Endothelial cell of umbilical vein (primary cell): ENCODE results near the gene ADH1B. TPM values are rescaled to one million over a fixed set of nuclear protein-coding genes. Genes with fewer than 3 reads are reported as not detected.
"Not testable (repeated sequence)": the region's sequence is repeated elsewhere in the genome, so short reads cannot be mapped to it uniquely, and the experiment has no call there.

ENCODE experiments used
- Bru-seq: library from RNA; stranded (reverse); fragments of 400-500 nt; gene quantifications from one replicate; lab custom pipeline; 2021; lab: Mats Ljungman, UMichigan
- BruChase-seq, 2 experiments: library from RNA; stranded (reverse); fragments of 400-500 nt; gene quantifications; one replicate each; lab custom pipeline; 2021; lab: Mats Ljungman, UMichigan
- BruUV-seq: library from RNA; stranded (reverse); fragments of 400-500 nt; replicated peaks from 2 replicates; lab custom pipeline; 2021; lab: Mats Ljungman, UMichigan
- CTCF ChIA-PET: fragments of 300-600, 350-600 bp; sonication (Branson Sonifier 250); formaldehyde crosslinking; loops from one replicate; lab custom pipeline; 2021; ENCODE audit warnings: antibody characterized with exemption, inconsistent platforms; lab: Charles Lee
- POLR2A ChIA-PET: fragments of 300-600, 350-600 bp; sonication (Branson Sonifier 250); formaldehyde crosslinking; loops from one replicate; lab custom pipeline; 2021; ENCODE audit warnings: antibody characterized with exemption, inconsistent platforms; lab: Charles Lee
- DNase-seq: peaks from one replicate; pipeline ENCODE4 v3.0.0-alpha.2; 2011; ENCODE audit warnings: low read depth, low spot score
- FAIRE-seq: peaks from 2 replicates; lab custom pipeline; 2011; peaks lifted over from hg19 to GRCh38; lab: Jason Lieb, UNC
- H2AFZ ChIP-seq: 2 replicates; pipeline ENCODE4 v1.6.0; 2012; ENCODE audit warnings: low read depth, low read length, control low read depth, inconsistent platforms
- H3K27ac ChIP-seq: 2 replicates; pipeline ENCODE4 v1.5.1; 2011; ENCODE audit warnings: low read depth, mild to moderate bottlenecking, control low read depth, low read length, moderate library complexity; ENCODE audit not compliant: insufficient read depth
- H3K27me3 ChIP-seq, 2 experiments: 2 replicates each; pipeline versions ENCODE4 v1.6.0 to v1.6.1; 2011; ENCODE audit warnings: low read length in 2 of 2, mixed read lengths in 1 of 2; ENCODE audit not compliant: control insufficient read depth in 2 of 2, insufficient read depth in 2 of 2
- H3K36me3 ChIP-seq, 2 experiments: 2 replicates in 1 of 2; 3 replicates in 1 of 2; pipeline ENCODE4 v1.5.1; 2011; ENCODE audit warnings: low read length in 2 of 2, mild to moderate bottlenecking in 1 of 2, moderate library complexity in 1 of 2; ENCODE audit not compliant: control insufficient read depth in 2 of 2, insufficient read depth in 2 of 2; ENCODE audit errors: extremely low read depth in 1 of 2
- H3K4me1 ChIP-seq: 3 replicates; pipeline ENCODE4 v1.5.1; 2011; ENCODE audit warnings: mild to moderate bottlenecking, low read length; ENCODE audit not compliant: control insufficient read depth, insufficient read depth; ENCODE audit errors: extremely low read depth
- H3K4me2 ChIP-seq: 2 replicates; pipeline ENCODE4 v1.6.1; 2011; ENCODE audit warnings: low read length, control low read depth, mixed read lengths; ENCODE audit not compliant: insufficient read depth
- H3K4me3 ChIP-seq, 3 experiments: fragments of 200-600 bp in 1 of 3; sonication (generic), shearing (Covaris generic) in 1 of 3; replicated peaks in 1 of 3; 2 replicates each; pipeline ENCODE4 v1.5.1; 2011 to 2016; ENCODE audit warnings: control low read depth in 3 of 3, low read length in 3 of 3, mild to moderate bottlenecking in 2 of 3, inconsistent platforms in 1 of 3, low read depth in 1 of 3, moderate library complexity in 1 of 3; ENCODE audit not compliant: insufficient read depth in 1 of 3
- H3K79me2 ChIP-seq: 2 replicates; pipeline ENCODE4 v1.6.0; 2012; ENCODE audit warnings: low read length, inconsistent platforms; ENCODE audit not compliant: control insufficient read depth, insufficient read depth
- H3K9ac ChIP-seq: replicated peaks from 2 replicates; pipeline ENCODE3; 2011; ENCODE audit warnings: low read length, control low read depth; ENCODE audit not compliant: insufficient read depth; ENCODE audit errors: extremely low read depth
- H3K9me1 ChIP-seq: replicated peaks from 3 replicates; pipeline ENCODE4 v1.6.0; 2011; ENCODE audit warnings: mild to moderate bottlenecking, low read length; ENCODE audit not compliant: control insufficient read depth, insufficient read depth; ENCODE audit errors: extremely low read depth
- H3K9me3 ChIP-seq: replicated peaks from 2 replicates; pipeline ENCODE4 v1.5.1; 2012; ENCODE audit warnings: low read length, inconsistent platforms; ENCODE audit not compliant: control insufficient read depth, insufficient read depth
- H4K20me1 ChIP-seq: replicated peaks from 2 replicates; pipeline ENCODE3; 2011; ENCODE audit warnings: mild to moderate bottlenecking, low read length; ENCODE audit not compliant: control insufficient read depth, insufficient read depth; ENCODE audit errors: extremely low read depth
- POLR2A ChIP-seq: IDR thresholded peaks from 2 replicates; pipeline ENCODE4 v1.6.1; 2012; ENCODE audit warnings: low read depth, mild to moderate bottlenecking, control low read depth, low read length
- dilution Hi-C: fragments of 300-500 bp; cut with MboI; formaldehyde crosslinking; loops from one replicate; pipeline ENCODE4 v1.15.0; 2019; ENCODE audit warnings: low sequenced_read_pairs; ENCODE audit not compliant: extremely low pct_ligation_motif_present
- intact Hi-C: fragments of 100-400 bp; cut with micrococcal nuclease; formaldehyde crosslinking; loops from one replicate; pipeline ENCODE4 v1.10.0; 2022
- long read RNA-seq: library from polyadenylated mRNA; stranded (forward); transcript quantifications from one replicate; pipeline ENCODE4 v2.0.0, GENCODE V29; 2021
- polyA minus RNA-seq, 3 experiments: library from RNA; depleted of rRNA, polyadenylated mRNA; stranded (reverse); fragments of >200 nt; gene quantifications; 1 replicate in 1 of 3; 2 replicates in 2 of 3; pipeline ENCODE4 v1.2.3, GENCODE V29; 2011
- polyA plus RNA-seq, 4 experiments: library from polyadenylated mRNA; depleted of rRNA in 3 of 4; stranded (reverse) in 3 of 4; unstranded in 1 of 4; fragments of >200 nt; gene quantifications; 2 replicates each; pipeline versions ENCODE4 v1.2.1 to v1.2.3, GENCODE V29; 2011 to 2012; ENCODE audit warnings: missing spikeins in 1 of 4
- total RNA-seq: library from RNA; stranded (reverse); gene quantifications from 2 replicates; pipeline ENCODE4 v1.2.3, GENCODE V29; 2021

ADH1B gene
- not detected in 2 replicates for total RNA-seq
- polyA plus RNA-seq = not detected in 2 replicates
- not detected in 2 replicates for polyA plus RNA-seq (2011; cell fraction: cytosol; rRNA removed)
- not detected in 2 replicates for polyA plus RNA-seq (2011; cell fraction: nucleus; rRNA removed)
- polyA plus RNA-seq (2012) = not detected in 2 replicates
- not detected in 2 replicates for polyA minus RNA-seq
- polyA minus RNA-seq (2011; cell fraction: cytosol; rRNA and poly(A)+ RNA removed) = not detected
- polyA minus RNA-seq (2011; cell fraction: nucleus; rRNA and poly(A)+ RNA removed) = not detected in 2 replicates
- not detected for Bru-seq, nascent RNA
- BruChase-seq, experiment 1, labeled RNA remaining after a 6-hour chase = not detected
- not detected for BruChase-seq, experiment 2, labeled RNA remaining after a 2-hour chase
- long read RNA-seq = 0 reads

DNA sequence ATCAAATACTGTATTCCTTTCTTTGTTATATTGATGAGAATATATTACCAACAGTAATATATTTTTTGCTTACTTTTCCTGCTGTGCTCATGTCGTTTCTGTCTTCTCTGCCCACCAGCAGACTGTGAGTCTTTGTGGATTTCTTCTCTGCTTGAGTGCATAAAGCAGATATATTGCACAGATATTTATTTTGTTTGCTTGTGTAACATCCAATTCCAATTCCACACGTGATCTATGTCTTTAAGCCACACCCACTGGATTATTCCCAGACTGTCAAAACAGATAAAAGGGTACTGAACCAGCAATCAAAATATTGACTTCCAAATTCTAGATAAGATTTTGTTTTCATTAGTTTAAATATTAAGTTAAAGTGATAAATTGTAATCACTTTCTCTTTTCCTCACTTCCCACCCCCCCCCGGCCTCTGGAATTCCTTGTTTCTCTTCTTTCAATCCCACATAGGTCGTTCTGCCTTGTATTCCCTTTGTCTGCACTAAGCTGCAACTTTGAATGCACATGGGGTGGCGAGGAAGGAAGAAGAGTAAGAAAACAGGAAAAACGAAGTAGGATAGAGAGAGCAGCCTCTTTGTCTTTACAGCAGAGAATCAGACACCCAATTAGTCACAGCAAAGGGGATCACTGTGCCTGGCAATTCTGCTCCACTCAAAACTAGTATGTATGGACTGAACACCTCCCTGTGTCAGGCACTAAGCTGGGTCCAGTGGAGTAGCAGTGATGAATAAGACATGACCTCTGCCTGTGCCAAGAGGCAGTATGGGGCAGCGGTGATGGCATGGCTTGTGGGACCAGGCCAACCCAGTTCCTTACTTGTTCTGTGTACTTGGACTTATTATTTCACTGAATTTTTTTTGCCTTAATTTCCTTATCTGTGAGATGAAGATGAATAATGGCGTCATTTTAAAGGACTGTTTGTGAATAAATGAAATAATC, at the start of gene ADH1B:
ADH1B (minus strand) TSS at position 161 of the 951 bp plus-strand sequence; CDS start at position 91, 70 bp downstream.
- no TSS peak for BruUV-seq
- Histone ChIP-seq H3K4me2 (no peak within 1 kb of the TSS), H4K20me1 (no peaks in the 10 kb centered on the region), H2AFZ (no peak within 1 kb of the TSS), H3K27ac (no peak within 1 kb of the TSS), H3K36me3 (no peaks in the 10 kb centered on the region), H3K9ac (no peak within 1 kb of the TSS), H3K9me3 (no peaks in the 10 kb centered on the region), H3K4me3 (no peak within 1 kb of the TSS), H3K9me1 (no peaks in the 10 kb centered on the region), H3K27me3 (no peaks in the 10 kb centered on the region), H3K79me2 (no peaks in the 10 kb centered on the region), H3K4me1 (no peaks in the 10 kb centered on the region)
- intact Hi-C loops = no loop called here
- FAIRE-seq (no peak), DNase-seq (no peak)
- TF ChIP-seq POLR2A = no peak
- POLR2A ChIA-PET = no interaction called here
- dilution Hi-C loops = no loop called here
- CTCF ChIA-PET = no interaction called here

GRCh38 chr4:99367817-99368216, 46.6 kb upstream of the ADH1B start:
- H2AFZ ChIP-seq, H3K4me1 ChIP-seq, H4K20me1 ChIP-seq, H3K79me2 ChIP-seq, FAIRE-seq, DNase-seq, H3K9ac ChIP-seq, H3K27ac ChIP-seq, H3K36me3 ChIP-seq, dilution Hi-C loops, H3K27me3 ChIP-seq, H3K4me2 ChIP-seq, CTCF ChIA-PET, intact Hi-C loops, H3K9me1 ChIP-seq, POLR2A ChIA-PET, H3K4me3 ChIP-seq, BruUV-seq, H3K9me3 ChIP-seq: not testable (repeated sequence)
